Stimulated activated CD4-positive, alpha-beta T cell treated with anti-CD3 and anti-CD28 coated beads, Interleukin-12 subunit alpha, Interleukin-12 subunit beta, amount 100 ng/mL, for 4 hours (primary cell): ENCODE measurements around the gene GUK1.
A peak's percentile ranks its signal among the peaks of the same experiment; 100 is the strongest.
"Not testable (repeated sequence)": the region's sequence is repeated elsewhere in the genome, so short reads cannot be mapped to it uniquely, and the experiment has no call there.

ENCODE experiments used
- DNase-seq: peaks from one replicate; pipeline ENCODE4 v3.0.0-alpha.2; 2020

Gene GUK1

DNA sequence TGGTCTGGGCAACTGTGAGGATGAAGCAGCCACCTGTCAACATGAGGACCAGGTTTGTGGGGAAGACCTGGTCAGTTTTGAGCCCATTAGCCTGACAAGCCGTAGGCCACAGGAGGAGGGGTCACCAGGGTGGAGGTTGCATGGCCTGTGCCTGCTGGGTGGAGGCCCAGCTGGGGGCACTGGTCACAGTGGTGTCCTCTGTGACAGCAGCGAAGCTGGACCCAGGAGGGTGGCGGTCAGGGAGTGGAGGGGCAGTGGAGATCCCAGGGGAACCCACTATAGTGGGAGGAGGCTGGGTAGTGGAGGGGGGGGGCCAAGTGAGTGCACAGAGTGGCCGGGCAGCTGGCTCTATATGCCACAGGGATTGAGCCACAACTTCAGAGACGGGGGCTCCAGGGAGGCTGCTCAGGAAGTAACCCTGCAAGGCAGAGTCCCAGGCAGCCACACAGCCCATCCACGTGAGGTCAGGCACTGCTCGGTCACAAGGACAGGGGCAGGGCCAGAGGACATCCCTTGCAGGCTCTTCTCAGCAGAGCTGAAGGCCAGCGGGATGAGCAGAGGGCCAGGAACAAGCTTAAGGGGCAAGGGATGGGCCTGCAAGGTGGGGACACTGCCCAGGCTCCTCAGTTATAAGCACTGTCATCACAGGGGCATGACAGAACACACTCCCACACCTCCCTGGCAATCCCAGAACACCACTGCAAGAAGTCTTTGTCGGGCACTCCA, 34.6 kb upstream of the GUK1 start:
- no peak for DNase-seq

GRCh38 chr1:228105996-228106799, 33.9 kb upstream of the GUK1 start:
- DNase-seq: no peak

DNA sequence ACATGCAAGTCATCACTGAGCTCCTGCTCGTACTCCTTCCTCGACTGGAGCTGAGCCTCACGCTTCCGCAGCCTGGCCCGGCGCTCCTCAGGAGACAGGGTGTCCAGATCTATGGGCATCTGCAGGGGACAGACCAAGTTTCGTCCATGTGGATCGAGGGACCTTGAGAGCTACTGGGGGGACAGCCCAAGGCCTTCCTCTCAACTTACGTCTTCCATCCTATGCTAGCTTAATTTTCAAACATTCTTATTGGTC, 33.4 kb upstream of the GUK1 start:
- DNase-seq: no peak

DNA sequence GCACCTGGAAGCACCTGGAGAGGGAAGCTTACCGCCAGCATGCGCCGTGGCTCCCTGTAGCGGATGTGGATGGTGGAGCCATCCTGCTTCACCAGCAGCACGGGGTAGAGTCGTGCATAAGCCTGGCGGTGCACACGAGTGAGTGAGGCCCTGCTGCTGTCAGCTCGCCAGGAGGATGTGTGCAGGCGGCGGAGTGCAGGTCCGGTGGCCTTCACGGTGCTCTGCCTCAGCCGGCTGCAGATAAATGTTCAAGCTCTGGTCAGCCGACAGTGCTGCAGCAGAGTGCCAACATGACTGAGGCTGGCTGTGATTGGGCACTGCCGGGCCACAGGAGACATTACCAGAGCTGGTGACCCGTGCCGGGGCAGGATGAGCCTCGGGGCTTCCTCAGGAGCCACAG, 32.4 kb upstream of the GUK1 start:
- DNase-seq: no peak

GRCh38 chr1:228108055-228108690, 31.9 kb upstream of the GUK1 start:
- DNase-seq: no peak

DNA sequence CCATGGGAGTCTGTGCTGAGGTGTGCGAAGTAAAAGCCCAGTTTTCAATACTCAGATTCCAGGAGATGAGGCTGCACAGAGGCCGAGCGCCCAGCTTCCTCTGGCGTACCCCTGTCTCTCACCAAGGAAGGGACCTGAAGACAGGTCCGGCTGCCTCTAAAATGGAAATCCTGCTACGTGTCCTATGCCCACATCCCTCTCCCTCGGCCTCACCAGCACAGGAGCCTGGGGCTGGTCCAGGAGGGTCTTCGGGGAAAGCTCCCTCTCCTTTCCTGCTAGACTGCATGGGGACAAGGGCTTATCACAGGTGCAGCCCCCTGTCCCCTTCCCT, 31.4 kb upstream of the GUK1 start:
- DNase-seq: no peak

DNA sequence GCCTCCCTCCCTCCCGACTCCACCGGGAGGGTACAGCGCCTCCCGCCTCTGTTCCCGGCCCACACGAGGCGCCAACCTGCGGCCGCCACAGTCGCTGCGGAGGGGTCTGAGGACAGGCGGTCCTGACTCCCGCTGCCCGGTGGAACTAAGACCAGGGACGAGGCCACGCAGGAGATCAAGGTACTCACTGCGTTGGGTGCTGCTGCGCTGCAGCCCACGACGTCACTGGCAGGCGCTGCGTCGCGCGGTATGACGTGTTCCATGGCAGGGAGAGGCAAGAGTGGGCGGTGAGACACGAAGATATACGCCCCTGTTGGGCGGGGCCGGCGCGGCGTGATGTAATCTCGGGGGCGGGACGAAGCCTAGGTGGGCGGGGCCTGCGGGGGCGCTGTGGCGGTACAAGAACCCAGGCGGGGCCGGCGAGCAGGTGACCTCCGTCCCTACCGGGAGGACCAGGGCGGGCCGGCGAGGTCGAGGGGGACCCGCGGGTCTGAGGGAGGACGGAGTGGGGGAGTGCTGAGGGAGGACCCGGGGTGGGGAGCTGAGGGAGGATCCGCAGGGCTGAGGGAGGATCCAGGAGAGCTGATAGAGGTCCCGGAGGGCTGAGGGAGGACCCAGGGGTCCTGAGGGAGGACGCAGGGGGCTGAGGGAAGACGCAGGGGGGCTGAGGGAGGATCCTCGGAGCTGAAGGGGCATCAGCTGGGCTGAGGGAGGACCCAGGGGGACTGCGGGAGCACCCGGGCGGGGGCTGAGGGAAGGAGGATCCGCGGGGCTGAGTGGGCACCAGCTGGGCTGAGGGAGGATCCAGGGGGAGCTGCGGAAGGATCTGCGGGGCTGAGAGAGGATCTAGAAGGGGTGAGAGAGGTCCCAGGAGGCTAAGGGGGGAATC, 30.8 kb upstream of the GUK1 start, which contains the start of gene MRPL55:
MRPL55 (minus strand) TSS at position 227 of the 889 bp plus-strand sequence. CDS start 1,039 bp downstream, outside the sequence.
- peak; percentile 98 for DNase-seq

GRCh38 chr1:228109962-228110488, 30.1 kb upstream of the GUK1 start:
- no peak for DNase-seq

DNA sequence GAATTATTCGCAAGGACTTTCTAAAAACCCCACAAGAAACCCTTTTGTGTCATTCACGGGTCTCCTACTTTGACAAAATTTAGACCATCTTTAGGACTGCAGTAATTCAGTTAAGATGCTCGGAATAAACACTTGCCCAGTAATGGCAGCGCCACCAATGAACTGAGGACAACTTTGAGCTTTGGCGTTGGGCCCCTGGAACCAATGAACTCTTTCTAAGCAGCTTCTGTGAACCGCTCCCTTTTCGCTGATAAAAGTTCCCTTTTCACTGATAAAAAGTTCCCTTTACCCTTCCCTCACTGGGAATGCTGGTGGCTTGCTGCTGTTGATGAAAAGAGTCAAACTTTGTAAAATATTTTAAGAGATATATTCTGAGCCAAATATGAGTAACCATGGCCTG, 29.5 kb upstream of the GUK1 start:
- DNase-seq: no peak

GRCh38 chr1:228111315-228111714, 28.8 kb upstream of the GUK1 start:
- DNase-seq: not testable (repeated sequence)

DNA sequence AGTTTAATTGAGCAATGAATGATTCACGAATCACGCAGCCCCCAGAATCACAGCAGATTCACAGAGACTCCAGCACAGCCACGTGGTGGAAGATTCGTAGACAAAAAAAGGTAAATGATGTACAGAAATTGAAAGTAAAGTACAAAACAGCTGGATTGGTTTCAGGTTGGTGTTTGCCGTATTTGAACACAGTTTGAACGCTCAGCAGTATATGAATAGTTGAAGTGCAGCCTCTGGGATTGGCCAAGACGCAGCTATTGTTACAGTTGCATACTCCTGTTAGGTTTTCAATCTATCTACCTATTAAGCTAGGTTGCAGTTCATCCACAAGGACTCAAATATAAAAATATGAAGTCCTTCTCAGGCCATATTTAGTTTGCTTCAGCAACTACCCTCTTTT, 27.9 kb upstream of the GUK1 start:
- DNase-seq: no peak

DNA sequence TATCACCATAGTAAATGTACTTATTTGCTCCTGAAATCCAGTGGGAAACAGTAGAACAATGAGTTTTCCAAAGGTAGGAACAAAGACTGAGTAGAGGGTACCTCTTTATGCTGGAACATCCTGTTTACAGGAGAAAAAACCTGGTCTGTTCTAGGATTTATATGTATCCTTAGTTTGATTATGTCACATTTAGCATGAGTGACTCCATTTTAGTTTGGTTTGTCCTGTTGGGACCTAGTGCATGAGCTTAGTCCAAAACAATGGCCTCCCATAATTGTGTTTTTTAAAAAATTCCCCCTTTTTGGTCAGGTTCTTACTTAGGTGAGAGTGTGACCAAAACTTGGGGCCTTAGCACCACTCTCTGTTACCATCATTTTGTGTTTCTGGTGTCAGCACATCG, 27.5 kb upstream of the GUK1 start:
- DNase-seq: no peak

DNA sequence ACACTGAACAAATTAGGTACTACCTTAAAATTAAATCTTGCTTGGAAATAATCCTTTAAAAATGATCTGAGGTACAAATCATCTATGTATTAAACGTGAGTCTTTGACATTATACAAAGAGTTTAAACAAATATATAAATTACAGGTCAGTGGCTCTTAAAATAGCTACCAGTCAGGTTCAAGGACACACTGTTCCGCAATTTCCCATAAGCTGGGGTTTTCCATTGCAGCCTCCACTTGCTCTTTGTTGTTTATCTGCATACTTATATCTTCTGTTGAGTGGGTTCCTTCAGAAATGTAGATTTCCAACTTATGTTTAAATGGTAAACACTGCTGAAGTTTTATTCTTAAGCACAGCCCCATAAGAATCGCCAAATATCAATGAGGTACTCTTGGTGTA, 25.3 kb upstream of the GUK1 start:
- DNase-seq: no peak

DNA sequence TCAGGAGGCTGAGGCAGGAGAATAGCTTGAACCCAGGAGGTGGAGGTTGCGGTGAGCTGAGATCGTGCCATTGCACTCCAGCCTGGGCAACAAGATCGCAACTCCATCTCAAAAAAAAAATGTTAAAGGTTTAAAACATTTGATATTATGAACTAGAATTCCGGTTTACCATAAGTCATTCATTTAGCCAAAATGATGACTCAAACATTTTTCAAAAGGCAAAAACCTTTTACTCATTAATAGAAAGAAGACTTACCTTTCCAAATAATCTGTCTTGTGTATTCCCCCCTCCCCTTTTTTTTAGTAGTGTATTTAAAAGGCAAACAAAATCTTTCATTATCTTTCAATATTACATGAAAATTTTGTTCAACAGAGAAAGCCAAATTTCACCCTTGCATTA, 22.7 kb upstream of the GUK1 start:
- no peak for DNase-seq

DNA sequence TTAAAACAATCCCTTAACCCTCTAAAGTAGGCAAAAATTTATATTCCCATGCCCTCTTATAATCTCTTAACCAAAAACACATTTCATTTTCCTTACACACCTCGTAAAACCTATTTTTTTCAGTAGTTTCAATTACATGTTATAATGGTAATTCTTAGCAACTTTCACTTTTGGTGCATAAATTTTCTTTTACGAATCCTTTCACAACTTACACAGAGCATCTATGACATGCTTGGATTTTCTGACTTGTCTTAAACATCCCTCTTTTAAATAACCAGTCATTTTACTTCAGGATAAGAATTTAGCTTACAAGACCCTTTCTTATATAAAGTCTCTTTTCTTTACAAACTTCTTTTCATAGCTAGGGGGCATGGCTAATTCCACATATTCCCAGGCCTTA, 22.0 kb upstream of the GUK1 start:
- no peak for DNase-seq

GRCh38 chr1:228120351-228120750, 19.7 kb upstream of the GUK1 start:
- no peak for DNase-seq

- DNase-seq: no peak
These were observed 19.1 kb upstream of the GUK1 start for GRCh38 chr1:228120857-228121489.

DNA sequence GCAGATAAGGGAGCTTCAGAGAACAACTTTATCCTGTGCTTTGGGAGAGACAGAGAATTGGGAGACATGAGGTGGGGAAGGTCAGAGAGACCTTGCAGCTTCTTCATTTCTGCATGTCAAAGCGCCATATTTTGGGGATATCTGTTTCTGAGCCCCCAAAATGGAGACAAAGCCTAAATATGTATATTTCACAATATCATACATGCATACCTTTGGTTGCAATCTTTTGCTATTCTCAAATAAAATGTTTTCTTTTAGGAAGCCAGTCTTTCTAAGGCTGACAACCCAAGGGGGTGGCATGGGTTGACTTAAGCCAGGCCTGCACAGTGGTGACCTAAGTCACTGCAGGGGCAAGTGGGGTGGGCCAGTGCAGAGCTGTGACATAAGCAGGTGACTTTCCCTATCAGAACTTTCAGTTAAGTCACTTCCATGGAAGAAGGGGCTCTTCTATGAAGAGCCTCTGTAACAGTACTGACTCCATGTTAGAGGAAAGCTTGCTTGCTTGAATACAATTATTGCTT, 17.1 kb upstream of the GUK1 start:
- no peak for DNase-seq

GRCh38 chr1:228123505-228123904, 16.6 kb upstream of the GUK1 start:
- no peak for DNase-seq

DNA sequence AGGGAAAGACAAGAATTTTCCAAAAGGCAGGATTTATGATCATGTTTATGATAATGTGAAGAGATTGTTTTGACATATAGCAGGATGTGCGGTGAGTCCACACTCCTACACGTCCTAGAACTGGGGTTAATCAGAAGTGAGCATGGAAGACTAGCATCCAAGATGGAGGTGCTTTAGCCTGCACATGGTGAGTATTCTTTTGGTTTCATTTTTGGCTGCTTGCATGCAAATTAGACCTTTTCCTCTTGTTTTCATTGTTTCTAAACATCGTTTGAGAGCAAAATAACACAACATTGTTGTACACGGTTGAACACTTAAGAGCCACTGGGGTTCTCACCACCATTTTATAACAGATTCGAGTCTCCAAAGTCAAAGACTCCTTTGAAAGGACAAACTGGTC, 14.9 kb upstream of the GUK1 start:
- no peak for DNase-seq

DNA sequence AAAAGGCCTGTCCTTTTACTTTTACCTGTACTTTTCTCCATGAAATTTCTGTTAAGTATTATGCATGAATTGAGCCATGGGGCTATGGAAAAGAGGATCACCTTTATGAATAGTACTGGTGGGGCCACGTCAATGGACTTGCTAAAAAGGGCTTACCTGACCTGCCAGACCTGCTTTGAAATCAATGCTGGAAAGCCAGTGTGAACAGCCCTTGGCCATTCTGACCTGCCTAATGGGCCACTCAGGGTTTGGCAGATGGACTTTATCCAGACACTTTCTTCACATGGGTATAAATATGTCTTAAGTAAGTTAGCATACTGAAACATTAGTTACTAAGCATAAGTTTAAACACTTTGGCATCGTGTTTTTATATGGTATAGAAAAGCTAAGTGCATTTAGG, 8.3 kb upstream of the GUK1 start:
- no peak for DNase-seq

DNA sequence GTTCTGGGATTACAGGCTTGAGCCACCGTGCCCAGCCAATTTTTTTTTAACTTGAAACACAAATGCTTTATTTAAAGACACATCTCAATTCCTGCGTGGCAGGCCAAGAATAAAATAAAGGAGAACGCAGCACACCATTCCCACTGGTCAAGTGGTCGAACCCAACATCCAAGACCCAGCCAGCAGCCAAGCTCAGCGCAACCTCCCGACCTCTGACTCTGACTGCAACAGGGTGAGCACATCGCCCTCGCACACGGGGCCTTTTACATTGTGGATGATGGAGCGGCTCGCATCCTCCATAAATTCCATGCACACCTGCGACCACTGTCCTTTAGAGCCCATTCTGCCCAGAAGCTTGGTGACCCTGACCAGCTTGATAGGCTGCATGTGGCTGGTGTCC, 5.5 kb upstream of the GUK1 start:
- no peak for DNase-seq
